ENCODE measurements around the gene F2RL1.
"Not testable (repeated sequence)": the region's sequence is repeated elsewhere in the genome, so short reads cannot be mapped to it uniquely, and the experiment has no call there.

Gene F2RL1, protein sequence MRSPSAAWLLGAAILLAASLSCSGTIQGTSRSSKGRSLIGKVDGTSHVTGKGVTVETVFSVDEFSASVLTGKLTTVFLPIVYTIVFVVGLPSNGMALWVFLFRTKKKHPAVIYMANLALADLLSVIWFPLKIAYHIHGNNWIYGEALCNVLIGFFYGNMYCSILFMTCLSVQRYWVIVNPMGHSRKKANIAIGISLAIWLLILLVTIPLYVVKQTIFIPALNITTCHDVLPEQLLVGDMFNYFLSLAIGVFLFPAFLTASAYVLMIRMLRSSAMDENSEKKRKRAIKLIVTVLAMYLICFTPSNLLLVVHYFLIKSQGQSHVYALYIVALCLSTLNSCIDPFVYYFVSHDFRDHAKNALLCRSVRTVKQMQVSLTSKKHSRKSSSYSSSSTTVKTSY

DNA sequence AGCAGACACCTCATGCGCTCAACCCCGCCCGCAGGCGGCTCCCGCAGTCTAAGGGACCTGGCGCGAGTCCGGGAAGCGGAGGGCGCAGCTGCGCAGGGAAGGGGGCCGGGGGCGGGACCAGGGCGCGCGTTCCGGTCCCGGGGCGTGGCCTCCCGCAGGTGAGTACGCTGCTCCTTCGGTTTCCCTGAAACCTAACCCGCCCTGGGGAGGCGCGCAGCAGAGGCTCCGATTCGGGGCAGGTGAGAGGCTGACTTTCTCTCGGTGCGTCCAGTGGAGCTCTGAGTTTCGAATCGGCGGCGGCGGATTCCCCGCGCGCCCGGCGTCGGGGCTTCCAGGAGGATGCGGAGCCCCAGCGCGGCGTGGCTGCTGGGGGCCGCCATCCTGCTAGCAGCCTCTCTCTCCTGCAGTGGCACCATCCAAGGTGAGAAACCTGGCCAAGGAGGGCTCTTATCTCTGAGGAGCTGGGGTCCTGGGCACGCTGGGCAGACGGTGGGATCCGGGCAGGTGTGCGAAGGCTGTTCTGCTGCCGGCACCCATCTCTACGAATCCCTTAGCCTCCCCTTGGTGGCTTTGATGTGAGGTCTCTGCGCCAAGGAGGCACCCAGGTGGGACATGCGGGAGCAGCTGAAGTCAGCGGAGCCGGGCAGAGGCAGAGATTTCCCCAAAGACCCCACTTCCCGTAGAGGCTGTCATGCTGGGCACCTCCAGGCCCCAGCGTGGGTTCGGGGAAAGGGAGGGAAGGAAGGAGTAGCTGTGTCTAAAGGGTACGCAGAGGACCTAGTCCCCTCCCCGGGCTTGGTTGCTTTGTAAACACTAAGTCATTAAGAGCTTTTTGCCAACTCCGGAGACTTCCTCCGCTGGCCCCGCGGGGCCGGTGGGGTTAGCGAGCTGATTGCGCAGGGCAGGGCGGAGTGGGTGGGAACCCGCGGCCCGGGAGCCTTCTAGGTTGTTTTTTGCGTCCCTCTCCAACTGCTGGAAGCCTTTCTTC is at the start of gene F2RL1:
Gene F2RL1, plus strand, starts transcription at position 187 of the 988 bp plus-strand sequence. Its CDS starts 153 bp downstream, at position 340.
- peak; percentile 73 for DNase-seq

DNA sequence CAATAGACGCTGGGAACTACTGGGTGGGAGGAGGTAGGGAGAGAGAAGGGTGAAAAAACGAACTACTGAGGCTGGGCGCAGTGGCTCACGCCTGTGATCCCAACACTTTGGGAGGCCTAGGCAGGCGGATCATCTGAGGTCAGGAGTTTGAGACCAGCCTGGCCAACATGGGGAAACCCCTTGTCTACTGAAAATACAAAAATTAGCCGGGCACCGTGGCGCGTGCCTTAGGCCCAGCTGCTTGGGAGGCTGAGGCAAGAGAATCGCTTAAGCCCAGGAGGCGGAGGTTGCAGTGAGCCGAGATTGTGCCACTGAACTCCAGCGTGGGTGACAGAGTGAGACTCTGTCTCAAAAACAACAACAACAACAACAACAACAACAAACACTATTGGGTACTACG is 47.8 kb upstream of the F2RL1 start:
- not testable (repeated sequence) for DNase-seq

DNA sequence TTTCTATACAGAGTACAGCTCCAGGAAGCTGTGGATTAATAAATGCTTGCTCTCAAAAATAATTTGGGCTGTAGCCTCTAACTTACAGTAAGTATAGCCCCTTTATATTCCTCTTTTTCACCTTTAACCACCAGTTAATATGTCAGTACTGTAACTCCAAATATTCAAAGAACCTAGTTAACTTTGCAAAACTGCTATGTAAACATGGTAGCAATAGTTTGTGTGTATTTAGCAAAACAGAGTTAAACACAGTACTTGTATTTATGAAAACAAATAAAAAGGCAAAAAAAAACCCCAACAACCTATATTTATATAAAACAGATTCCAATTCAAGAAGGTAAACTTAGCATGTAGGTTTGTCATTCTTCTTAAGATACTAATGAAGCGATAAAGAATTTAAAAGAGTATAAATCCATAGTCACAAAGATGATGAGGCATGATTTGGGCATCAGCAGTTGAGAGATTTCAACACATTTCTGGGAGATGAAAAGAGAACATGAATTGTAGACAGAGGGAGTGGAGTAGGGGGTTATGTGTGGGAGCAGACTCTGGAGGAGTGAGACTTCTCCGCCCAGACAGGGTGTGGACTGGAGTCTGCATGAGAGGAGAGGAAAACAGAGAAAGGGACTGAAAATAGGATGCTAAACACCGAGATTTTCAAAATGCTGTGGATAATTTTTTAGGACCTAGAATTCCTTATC is 47.0 kb upstream of the F2RL1 start:
- DNase-seq, result no peak

DNA sequence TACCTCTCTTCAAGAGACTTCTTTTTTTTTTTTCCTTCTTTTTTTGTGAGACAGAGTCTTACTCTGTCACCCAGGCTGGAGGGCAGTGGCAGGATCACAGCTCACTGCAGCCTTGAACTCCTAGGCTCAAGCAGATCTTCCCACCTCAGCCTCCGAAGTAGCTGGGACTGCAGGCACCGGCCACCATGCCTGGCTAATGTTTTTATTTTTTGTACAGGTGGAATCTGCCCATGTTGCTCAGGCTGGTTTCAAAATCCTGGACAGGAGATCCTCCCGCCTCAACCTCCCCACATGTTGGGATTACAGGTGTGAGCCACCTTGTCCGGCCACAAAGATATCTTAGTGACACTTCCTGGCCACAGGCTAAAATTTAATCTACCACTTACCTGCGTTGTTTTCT is 42.9 kb upstream of the F2RL1 start:
- no peak for DNase-seq

DNA sequence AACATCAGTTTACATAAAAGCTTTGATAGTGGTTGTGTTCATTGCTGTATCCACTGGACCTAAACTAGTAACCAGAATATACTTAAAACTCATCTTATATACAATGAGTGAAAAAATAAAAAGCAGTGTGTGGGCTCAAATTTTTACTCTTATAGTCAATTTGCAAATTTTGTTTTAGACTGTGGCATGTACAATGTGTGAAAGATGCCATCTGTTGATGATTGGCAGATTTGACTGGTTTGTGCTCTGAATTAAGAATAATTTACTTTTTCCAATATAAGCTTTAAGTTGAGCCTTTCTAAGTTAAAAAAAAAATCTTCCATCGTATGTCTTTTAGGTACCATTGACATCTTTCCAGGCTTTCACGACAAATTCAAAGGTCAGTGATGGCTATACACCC is 42.4 kb upstream of the F2RL1 start:
- DNase-seq, result no peak

DNA sequence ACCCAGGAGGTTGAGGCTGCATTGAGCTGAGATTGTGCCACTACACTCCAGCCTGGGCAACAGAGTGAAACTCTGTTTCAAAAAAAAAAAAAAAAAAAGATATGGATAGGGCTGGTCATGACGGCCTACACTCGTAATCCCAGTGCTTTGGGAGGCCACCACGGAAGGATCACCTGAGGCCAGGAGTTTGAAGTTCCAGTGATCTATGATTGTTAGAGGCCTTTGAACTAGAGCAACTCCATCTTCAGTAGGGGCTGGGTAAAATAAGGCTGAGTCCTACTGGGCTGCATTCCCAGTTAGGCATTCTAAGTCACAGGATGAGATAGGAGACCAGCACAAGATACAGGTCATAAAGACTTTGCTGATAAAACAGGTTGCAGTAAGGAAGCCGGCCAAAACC is 38.2 kb upstream of the F2RL1 start:
- DNase-seq, result not testable (repeated sequence)

DNA sequence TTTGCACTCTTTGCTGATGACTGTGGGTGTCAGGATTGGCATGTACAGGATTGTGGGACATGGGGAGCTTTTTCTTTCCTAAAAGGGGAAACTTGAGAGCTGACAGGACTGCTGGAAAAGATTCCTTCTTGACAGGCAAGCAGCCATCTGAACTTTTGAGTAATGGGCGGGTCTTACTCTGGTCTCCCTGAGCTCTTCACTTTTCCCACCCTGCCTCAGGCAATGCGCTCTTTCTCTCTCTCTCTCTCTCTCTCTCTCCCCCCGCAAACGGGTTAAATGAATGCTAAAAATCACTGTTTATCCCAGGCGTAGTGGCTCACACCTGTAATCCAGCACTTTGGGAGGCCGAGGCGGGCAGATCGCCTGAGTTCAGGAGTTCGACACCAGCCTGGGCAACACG is 37.1 kb upstream of the F2RL1 start:
- DNase-seq, result no peak

DNA sequence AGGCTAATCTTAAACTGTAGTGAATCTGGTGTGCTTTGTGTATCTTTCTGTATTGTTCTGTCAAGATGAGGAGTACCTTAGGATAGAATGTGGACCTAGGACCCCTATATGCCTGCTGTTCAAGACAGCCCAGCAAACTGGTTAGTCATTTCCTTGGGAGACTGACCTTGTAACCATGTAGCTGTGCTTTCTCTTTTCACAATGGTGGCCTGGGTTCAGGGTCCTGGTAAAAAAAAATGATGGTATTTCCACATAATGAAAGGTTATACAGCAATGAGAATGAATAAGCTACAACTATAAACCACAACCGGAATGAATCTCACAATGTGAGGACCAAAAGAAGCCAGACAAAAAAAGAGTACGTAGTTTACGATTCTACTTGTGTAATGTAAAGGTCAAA is 36.4 kb upstream of the F2RL1 start:
- no peak for DNase-seq

DNA sequence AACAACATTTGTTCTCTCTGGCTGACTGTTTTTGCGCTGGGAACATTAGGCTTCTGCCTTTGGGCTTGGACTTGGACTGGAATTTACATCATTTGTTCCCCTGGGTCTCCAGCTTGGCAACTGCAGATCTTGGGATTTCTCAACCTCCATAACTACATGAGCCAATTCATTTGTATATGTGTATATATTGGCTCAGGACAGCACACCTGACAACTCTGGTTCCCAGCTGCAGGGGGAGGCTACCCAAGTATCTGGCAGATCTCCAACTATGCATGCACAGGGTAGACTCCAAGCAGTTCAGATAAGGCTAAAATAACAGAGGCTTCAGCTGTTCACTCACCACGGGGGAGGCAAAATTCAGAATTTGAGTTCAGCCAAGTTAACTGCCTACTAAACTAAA is 31.6 kb upstream of the F2RL1 start:
- DNase-seq, result peak; percentile 16

DNA sequence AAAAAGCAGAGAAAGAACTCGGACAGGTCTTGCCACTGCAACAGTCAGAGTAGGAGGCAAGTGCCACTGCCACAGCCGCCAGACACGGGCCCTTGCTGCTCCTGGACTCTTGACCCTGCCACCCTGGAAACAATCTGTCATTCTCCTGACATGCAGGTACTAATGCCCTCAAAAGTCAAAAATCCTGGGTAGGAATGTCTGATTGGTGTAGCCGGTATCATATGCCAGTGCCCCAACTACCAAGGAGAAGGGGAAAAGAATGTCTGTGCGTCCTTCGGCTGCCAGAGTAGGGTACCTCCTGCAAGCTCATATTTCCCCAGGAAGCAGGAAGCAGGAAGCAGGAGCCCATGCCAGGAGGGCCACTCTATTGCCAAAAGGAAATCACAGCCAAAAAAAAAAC is 30.5 kb upstream of the F2RL1 start:
- DNase-seq, result no peak

DNA sequence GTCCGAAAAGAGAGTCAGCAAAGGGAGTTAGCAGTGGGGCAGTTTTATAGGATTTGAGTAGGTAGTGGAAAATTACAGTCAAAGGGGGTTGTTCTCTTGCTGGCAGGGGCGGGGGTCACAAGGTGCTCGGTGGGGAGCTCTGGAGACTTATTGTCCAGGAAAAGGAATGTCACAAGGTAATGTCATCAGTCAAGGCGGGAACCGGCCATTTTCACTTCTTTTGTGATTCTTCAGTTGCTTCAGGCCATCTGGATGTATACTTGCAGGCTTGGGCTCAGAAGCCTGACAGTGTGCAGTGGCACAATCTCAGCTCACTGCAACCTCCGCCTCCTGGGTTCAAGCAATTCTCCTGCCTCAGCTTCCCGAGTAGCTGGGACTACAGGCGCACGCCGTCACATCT is 29.6 kb upstream of the F2RL1 start:
- DNase-seq, result not testable (repeated sequence)

DNA sequence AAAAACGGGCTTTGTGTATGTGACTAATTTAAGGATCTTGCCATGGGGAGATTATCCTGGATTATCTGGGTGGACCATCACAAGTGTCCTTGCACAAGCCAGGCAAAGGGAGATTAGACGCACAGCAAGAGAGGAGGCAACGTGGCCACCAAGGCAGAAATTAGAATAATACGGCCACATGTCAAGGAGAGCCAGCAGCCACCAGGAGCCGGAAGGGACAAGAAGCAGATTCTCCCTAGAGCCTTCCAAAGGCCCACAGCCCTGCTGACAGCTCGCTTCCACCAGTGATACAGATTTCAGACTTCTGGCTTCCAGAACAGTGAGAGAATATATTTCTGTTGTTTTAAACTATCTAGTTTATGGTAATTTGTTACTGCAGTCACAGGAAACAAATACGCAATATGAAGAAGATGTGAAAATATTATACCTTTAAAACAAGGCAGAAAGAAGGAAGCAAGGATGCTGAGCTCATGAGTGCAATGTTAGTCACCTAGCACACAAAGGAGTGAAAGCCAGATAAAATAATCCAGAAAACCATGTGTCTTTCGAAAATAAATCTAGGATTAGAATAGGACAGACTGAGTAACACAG is 28.7 kb upstream of the F2RL1 start:
- no peak for DNase-seq

DNA sequence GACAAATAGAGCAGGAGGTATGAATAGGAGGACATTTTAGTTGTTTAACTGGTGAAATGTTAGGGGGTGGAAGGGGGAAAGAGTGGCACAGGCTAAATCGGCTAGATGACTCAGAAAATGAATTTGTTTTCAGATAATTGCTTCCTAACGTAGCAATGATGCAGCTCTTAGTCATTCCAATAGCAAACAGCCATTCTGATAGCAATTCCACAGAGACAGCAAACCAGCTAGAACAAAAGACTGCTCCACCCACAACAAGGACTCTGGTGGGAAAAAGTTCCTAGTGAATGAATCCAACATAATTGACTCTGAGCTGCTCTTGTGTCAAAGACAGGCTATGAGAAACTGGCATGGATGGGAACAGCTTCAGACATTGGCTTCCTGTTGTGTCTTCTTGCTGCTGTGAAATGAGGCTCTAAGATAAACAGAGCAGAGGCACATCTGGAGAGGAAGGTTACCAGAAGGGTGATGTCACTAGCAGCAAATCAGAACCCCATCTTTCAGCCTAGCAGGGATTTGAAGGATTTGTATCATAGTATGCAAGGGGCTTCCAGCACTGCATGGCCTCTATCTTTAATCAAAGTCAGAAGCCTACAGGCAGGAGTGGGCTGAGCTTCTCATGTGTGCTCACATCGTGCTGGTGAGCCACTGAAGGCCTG is 28.1 kb upstream of the F2RL1 start:
- peak; percentile 60 for DNase-seq

DNA sequence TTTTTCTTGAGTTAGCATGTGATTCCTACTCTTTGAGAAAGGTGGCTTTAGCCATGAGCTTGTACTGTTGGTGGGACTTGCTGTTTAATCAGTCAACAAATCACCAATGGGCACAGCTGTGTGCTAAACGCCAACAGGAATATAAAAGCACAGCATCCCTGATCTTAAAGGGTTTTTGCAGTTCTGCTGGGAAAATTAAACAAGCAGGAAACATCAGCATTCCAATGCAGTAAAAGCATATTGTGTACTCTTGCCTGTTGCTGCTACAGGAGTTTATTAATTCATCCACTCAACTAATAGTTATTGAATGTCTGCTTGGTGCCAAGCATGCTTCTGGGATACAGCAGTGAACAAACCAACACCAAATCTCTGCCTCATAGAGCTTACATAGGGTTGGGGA is 27.4 kb upstream of the F2RL1 start:
- DNase-seq, result no peak

DNA sequence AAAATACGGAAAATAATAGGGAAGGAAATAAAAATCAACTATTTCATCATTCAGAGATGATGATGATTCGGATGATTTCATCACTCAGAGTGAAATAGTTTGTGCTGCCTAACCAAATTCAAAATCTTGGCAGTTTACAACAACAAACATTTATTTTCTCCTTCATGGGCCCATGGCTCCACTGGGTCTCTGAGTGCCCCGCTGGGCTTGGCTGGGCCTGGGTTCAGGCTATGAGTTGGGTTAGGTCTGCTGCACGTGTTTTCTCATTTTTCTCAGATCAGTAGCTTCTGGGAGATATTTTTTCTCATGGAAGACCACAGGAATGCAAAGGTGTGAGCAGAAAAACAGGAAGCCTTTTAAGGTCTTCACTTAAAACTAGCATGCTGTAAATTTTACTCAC is 24.0 kb upstream of the F2RL1 start:
- no peak for DNase-seq

DNA sequence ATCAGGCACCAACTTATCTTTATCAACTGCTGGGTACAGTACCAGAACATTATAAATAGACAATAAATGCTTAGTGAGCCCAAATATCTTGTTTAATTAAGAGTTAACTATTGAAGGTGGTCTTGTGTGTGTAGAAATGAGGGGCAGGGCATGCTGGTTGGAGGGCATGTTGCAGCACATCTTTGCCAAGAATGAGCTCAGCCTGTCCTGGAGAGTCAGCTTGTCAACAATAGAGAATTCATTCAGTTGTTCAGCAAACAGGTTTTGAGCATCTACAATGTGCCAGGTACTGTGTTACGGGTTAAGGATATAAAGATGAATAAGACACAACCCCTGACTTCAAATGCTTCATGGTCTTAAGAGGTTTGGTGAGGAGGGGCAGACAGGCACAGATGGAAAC is 19.2 kb upstream of the F2RL1 start:
- no peak for DNase-seq

DNA sequence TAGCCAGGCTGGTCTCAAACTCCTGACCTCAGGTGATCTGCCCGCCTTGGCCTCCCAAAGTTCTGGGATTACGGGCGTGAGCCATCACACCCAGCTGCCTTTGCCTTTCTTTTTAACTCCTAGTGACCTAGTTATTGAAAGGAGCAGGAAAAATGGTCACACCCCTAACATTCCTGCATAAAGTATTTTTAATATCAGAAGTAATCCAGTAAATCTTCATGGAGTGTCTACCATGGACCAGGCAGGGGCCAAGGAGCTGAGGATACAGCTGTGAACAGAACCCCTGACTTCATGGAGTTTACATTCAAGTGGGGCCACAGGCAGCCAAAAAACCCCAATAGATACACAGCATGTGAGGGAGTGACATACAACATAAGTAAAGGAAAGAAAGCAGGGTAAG is 18.3 kb upstream of the F2RL1 start:
- DNase-seq, result no peak

DNA sequence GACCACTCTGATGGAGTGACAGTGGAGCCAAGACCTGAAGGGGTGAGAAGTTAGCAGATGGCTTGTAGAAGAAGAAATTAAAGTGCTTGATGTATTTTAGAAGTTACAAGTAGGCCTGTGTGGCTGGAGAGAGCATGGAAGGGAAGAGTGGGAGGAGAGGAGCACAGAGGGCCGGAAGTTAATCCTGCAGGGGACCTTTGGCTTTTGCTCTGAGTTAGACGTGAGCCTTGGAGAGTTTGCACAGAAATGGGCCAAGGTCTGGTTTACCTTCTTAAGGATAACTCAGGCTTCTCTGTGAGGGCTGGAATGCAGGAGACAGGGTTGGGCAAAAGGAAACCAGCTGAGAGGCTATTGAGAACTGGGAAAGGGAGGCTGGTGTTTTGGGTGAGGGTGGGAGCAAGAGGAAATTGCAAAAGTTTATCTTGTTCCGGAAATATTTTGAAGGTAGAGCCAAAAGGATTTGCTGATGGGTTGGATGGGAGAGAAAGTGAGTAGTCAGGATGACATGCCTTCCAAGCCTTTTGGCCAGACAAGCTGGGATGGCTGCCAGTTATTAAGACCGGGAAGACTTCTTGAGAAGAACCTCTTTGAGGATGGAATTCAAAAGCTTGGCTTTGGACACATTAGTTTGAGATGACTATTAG is 17.5 kb upstream of the F2RL1 start:
- DNase-seq, result no peak

DNA sequence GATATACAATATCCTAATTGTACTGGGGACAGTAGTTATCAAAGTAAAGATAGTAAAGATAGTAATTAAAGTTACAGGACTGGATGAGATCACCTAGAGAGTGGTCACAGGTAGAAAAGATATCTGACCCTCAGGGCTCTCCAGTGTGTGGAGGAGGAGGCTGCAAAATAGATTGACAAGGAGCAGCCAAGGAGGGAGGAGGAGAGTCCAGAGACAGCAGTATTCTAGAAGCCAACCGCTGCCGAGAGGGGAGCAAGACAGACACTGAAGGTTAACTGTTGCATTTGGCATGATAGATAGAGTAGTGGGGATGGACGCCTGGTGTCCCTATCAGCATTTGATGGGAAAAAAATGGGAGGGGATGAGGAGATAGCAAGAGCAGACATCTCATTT is 17.0 kb upstream of the F2RL1 start:
- no peak for DNase-seq

DNA sequence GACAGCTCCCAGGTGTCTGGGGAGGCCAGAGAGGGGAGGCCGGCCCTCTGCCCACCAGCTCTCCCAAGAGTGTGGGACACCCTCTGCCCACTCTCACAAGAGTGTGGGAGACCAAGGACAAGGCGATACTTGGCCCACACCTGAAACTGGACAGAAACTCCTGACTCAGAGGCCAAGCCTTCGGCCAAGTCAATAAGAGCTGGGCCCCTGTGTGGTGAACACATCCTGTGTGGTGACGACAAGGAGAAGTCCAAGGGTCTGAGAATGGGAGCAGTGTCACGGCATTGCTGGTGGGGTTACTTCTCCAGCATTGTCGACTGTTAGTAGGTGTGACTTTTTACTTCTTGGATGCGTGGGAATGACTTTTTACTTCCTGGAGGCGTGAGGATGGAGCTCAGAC is 14.6 kb upstream of the F2RL1 start:
- DNase-seq, result no peak

DNA sequence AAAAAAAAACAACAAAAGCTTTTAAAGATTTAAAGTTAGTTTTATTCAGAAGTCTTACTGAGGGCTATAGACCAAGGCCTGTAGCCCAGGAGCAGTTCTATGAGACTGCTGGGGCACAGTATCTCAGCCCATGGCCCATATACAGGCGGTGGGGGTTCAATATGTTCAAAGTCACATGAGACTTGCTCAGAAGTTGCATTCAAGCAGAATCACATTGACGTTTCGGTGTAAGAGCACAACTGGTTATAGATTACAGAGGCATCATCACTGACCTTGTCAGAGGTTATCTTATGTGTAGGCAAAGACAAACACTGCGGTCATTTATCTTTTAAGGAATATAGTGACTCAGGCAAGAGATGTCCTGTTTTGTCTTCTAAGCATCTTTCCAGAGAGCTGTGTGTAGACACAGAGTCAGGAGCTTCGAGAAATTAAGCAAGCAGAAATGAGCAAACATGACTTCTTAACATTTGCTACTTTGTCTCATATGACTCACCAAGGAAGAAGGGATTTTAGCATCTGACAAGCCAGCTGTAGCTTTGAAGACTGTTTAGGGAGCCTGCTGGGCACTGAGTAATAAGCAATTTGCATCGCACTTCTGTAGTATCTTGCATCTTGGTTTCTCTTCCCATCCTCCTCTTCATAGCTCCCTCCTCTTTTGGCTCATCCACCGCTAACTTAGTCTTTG is 12.9 kb upstream of the F2RL1 start:
- DNase-seq, result peak; percentile 50

Measured in T1000 (cell line).